HG02588 (cell line): ENCODE measurements around the gene SKIC2.

Source experiments
- ATAC-seq: cut with Tn5 transposase; IDR thresholded peaks from one replicate; pipeline ENCODE4 v1.9.1; 2021; ENCODE audit warnings: mild to moderate bottlenecking, moderate library complexity; ENCODE audit not compliant: unreplicated experiment

Gene SKIC2

DNA sequence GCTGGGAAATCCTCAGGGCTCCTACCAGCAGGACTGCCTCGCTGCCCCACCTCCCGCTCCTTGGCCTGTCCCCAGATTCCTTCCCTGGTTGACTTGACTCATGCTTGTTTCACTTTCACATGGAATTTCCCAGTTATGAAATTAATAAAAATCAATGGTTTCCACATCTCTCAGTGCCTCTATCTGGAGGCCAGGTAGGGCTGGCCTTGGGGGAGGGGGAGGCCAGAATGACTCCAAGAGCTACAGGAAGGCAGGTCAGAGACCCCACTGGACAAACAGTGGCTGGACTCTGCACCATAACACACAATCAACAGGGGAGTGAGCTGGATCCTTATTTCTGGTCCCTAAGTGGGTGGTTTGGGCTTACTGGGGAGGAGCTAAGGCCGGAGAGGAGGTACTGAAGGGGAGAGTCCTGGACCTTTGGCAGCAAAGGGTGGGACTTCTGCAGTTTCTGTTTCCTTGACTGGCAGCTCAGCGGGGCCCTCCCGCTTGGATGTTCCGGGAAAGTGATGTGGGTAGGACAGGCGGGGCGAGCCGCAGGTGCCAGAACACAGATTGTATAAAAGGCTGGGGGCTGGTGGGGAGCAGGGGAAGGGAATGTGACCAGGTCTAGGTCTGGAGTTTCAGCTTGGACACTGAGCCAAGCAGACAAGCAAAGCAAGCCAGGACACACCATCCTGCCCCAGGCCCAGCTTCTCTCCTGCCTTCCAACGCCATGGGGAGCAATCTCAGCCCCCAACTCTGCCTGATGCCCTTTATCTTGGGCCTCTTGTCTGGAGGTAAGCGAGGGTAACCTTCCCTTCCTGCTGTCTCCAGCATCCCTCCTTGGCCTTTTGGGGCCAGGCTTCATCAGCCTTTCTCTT, 13.2 kb upstream of the SKIC2 start, which contains the start of gene CFB:
CFB (plus strand) TSS at position 589 of the 863 bp plus-strand sequence; CDS start at position 716, 127 bp downstream.
- no peak for ATAC-seq

DNA sequence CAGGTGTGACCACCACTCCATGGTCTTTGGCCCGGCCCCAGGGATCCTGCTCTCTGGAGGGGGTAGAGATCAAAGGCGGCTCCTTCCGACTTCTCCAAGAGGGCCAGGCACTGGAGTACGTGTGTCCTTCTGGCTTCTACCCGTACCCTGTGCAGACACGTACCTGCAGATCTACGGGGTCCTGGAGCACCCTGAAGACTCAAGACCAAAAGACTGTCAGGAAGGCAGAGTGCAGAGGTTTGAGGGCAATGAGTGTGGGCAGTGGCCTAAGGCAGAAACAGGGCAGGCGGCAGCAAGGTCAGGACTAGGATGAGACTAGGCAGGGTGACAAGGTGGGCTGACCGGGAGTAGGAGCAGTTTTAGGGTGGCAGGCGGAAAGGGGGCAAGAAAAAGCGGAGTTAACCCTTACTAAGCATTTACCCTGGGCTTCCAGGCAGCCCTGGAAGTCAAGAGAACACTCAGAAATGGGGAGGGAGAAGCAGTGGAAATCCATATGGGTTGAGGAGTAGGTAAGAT, 12.5 kb upstream of the SKIC2 start:
- ATAC-seq = no peak

DNA sequence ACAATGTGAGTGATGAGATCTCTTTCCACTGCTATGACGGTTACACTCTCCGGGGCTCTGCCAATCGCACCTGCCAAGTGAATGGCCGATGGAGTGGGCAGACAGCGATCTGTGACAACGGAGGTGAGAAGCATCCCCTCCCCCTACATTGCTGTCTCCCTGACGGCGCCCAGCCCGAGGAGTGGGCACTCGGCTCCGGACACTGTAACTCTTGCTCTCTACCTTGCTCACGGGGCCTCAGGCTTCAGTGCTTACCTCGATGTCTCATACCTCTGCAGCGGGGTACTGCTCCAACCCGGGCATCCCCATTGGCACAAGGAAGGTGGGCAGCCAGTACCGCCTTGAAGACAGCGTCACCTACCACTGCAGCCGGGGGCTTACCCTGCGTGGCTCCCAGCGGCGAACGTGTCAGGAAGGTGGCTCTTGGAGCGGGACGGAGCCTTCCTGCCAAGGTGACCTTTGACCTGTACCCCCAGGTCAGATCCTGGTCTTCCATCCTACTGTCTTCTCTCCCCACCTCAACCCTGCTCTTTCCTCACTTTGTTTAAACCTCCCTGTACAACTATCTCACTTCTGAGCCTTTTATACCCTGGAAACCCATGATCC, 11.8 kb upstream of the SKIC2 start:
- ATAC-seq = no peak

DNA sequence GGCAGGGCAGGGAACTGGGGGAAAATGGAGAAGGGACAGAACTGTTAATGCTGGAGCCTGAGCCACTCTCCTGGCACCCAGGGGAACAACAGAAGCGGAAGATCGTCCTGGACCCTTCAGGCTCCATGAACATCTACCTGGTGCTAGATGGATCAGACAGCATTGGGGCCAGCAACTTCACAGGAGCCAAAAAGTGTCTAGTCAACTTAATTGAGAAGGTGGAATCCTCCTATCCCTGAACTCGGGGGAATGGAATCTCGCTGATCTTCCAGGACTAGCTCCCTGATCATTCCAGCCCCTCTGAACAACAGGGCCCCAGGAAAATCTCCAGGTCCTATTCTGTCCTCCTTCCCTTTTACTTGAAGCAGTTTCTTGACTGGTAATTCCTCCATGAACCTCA, 11.1 kb upstream of the SKIC2 start:
- ATAC-seq = no peak

DNA sequence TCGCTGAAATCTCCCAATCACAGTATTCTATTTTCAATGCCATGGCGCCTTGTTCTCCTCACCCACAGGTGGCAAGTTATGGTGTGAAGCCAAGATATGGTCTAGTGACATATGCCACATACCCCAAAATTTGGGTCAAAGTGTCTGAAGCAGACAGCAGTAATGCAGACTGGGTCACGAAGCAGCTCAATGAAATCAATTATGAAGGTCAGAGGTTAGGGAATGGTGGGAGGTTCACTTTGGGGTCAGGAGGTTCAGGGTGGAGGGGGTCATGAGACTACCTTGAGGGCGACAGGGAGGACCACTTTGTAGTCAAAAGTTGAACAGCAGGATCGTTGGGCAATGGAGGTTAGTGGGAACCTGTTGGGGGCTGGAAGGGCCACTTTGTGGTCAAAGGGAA, 10.7 kb upstream of the SKIC2 start:
- ATAC-seq = no peak

DNA sequence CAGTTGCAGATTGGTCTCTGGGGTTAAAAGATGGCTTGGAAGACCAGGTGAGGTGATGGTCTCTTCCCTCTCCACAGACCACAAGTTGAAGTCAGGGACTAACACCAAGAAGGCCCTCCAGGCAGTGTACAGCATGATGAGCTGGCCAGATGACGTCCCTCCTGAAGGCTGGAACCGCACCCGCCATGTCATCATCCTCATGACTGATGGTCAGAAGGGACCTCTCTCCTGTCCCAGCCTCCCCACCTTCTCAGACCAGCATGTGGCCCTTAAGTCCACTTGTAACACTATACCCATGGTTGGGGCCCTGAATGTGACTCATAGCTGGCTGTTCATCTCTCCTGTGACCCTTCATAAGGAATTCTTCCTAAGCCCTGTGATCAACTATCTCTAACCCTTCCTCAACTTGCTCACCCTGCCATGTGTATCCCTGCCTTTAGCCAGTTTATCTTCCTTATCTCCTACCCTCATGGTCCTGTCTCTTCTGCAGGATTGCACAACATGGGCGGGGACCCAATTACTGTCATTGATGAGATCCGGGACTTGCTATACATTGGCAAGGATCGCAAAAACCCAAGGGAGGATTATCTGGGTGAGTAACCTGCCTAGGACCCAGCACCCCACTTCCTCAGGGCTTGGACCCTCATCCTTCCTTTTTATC, 10.1 kb upstream of the SKIC2 start:
- ATAC-seq = no peak

DNA sequence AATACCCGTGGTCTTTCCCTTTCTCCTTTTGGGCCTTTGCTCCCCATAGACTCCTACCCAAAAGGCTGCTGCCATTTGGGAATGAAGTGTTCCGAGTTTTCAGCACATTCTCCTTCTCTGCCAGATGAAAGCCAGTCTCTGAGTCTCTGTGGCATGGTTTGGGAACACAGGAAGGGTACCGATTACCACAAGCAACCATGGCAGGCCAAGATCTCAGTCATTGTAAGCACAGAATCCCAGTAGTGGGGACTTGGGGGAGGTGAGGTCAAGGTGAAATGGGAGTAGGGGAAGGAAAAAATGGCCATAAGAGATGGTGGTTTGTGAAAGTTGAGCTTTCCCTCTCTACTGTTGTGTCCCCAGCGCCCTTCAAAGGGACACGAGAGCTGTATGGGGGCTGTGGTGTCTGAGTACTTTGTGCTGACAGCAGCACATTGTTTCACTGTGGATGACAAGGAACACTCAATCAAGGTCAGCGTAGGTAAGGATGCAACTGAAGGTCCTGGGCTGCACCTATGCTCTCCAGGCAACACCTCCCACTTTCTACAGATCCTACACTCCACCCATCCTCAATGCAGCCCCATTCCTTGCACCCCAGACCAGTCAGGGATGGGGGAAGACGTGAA, 8.9 kb upstream of the SKIC2 start:
- ATAC-seq = no peak

DNA sequence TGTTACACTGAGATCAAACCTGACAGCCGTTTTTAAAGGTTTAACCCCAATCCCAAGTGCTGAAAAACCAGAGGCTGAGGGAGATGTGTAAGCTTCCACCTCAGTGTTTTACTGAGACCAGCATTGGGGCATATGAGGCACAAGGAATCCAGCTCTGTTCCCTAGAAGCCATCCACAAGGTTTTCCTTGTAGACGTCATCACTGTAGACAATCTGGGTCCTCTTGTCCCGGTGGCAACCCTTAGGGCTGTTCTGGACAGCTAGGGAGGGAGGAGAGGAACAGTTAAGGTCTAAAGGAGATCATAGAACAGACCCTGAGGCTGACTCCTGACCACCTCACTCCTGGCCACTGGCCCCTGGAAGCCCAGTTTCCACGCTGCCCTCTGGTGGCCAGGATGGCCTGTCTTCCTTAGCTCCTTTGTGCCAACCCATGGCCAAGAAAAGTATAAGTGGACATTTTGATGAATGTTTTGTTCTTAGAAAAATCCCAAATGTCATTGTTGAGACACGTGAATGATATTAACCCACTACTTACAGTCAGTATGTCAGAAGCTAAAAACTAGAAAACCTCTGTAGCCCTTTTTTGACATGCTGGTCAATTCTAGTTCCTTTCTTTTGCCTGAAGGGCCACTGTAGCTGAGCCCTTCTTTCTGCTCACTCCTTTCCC, 6.7 kb upstream of the SKIC2 start:
- ATAC-seq = no peak

DNA sequence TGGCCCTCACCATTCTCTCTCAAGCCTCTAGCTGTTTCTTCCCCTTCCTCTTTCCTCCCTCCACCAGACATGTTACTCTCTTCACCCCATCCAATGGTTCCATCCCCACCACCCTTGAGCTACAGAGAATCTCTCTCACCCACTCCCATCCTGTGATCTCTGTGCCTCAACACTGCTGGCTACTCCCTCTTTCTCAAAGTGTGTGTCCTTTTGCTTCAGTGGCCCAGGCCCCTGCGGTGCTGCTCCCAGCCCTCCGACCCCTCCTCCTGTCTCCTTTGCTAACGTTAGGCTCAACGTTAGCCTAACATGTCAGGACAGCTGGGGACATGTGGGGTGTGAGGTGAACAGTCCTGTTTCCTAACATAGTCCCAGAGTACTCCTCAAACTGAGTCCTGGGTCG, 6.1 kb upstream of the SKIC2 start:
- no peak for ATAC-seq

DNA sequence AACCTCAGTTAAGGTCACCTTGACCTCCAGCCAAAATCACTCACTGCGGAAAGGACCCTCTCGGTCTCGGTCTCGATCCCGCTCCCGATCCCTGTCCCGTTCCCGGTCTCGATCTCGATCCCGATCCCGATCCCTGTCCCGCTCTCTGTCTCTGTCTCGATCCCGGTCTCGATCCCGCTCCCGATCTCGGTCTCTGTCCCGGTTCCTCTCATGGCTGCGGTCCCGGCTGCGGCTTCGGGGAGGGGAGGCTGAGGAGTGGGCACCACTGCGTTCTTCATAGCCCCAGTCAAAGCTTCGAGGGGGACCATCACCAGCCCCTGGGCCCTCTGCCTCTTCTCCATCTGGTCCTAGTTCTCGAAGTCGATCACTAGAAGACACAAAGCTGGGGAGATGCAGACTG, 4.5 kb upstream of the SKIC2 start:
- no peak for ATAC-seq

DNA sequence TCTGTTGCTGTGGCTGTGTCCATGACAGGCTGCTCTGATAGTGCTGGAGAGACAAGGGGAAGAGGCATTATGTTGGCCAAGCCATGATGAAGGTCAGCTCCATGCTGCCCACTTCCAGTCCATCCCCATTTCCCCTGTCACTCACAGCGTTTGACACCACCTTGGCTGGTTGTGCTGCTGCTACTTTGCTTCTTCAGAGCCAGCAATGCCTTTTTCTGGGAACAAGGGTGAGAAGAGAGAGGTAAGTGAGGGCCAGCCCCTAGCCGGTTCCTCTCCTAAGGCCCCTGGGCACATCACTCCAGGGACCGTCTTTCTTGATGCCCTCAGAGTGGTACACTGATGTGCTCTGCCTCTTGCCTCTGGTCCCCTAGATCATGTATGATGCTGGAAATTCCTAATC, 2.2 kb upstream of the SKIC2 start:
- ATAC-seq = no peak

DNA sequence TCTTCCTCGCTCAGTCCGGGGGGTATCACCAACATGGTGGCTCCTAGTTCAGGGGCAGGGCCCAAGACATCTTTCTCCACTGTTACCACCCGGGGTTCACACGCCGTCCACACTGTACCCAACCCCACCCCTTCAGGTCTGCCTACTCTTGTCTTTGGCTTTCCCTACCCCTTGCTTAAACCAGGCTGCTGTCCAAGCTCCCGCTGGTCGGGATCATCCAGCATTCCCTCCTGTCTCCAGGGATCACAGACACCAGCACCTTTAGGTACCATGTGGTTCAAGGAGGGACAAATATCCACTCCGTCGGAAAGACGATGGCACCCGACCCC, 599 bp upstream of the SKIC2 start:
- no peak for ATAC-seq

DNA sequence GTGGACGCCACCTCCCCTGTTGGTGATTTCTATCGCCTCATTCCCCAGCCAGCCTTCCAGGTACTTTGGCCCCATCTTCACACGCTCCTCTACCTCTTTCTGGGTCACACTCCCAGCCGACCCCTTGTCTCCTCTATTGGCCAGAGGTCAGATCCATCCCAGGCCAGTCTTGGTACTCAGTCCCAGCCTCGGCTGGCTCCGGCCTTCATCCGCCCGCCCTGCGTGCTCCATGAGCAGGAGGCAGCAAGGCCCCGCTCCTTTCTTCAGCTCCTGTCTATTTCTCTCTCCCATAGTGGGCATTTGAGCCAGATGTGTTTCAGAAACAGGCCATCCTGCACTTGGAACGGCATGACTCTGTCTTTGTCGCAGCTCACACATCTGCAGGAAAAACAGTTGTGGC, 2.6 kb downstream of the SKIC2 start:
- ATAC-seq = no peak

DNA sequence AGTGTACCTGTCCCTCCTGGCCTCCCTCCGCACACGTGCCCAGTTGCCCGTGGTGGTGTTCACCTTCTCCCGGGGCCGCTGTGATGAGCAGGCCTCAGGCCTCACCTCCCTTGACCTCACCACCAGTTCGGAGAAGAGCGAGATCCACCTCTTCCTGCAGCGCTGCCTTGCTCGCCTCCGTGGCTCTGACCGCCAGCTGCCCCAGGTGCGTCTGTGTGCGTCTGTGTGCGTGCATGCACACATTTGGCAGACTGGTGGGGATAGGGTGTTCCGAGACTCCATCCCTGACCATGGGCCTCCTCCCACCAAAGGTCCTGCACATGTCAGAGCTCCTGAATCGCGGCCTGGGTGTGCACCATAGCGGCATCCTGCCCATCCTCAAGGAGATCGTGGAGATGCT, 4.9 kb downstream of the SKIC2 start:
- ATAC-seq = no peak

DNA sequence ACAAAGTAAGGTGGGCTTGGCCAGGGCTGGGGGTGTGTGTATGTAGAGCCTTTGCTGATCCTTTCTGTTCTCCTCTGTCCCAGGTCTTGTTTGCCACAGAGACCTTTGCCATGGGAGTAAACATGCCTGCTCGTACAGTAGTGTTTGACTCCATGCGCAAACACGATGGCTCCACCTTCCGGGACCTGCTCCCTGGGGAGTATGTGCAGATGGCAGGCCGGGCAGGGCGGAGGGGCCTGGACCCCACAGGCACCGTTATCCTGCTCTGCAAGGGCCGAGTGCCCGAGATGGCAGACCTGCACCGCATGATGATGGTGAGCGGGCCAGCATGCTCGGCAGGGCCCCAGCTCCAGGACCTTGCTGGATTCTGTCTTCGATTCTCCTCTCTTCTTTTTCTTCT, 6.7 kb downstream of the SKIC2 start:
- ATAC-seq = no peak

DNA sequence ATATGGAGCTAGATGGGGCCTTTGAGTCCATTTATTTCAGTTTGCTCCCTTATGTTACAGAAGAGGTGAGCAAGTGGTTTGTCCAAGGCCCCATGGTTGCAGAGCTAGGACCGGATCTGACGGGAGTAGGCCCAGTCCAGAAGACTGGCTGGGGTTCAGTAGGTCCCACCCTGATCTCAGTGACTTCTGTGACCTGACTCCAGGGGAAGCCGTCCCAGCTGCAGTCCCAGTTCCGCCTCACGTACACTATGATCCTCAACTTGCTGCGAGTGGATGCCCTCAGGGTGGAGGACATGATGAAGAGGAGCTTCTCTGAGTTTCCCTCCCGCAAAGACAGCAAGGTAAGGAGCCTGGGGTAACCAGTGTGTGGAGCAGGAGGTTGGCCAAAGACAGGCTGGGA, 7.5 kb downstream of the SKIC2 start:
- ATAC-seq = no peak

DNA sequence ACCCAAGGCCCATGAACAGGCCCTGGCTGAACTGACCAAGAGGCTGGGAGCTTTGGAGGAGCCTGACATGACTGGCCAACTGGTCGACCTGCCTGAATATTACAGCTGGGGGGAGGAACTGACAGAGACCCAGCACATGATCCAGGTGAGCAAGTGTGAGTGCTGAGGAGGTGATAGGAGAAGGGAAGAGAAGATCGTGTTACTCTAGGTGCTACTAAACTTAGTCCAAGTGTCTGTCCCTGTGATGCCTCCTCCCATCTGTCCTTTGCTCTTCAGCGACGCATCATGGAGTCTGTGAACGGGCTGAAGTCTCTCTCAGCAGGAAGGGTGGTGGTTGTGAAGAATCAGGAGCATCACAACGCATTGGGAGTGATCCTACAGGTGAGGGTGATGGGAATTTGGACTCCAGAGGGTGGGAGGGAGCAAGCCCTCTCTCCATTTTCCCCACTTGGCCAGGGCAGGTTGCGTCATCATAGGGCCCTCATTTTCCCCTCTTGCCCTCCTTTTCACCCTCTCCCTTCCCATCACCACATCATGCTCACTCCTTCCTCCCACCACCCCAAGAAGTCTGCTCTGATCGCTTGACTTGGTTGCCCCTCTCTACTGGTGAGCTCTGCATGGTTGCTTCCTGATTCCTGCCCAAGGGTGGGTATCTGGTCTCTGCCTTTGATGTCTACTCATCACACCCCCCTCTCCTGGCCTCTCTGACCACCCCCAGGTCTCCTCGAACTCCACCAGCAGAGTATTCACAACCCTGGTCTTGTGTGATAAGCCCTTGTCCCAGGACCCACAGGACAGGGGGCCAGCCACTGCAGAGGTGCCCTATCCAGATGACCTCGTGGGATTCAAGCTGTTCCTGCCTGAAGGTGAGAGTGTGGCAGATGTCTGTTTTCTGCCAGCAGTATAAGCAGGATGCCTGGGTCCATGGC, 8.3 kb downstream of the SKIC2 start:
- ATAC-seq = no peak

DNA sequence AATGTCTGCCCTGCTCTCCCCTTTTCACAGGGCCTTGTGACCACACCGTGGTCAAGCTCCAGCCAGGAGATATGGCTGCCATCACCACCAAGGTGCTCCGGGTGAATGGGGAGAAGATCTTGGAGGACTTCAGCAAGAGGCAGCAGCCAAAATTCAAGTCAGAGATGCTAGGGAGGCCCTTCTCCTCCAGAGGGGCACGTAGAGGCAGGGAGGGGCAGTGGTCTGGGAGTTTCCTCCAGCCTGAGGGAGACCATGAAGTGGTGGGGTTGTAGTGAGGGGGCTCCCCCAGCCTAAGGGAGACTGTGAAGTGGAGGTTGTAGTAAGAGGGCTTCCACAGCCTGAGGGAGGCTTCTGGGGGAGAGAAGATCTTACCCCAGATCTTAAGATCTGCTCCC, 8.9 kb downstream of the SKIC2 start:
- ATAC-seq = no peak

DNA sequence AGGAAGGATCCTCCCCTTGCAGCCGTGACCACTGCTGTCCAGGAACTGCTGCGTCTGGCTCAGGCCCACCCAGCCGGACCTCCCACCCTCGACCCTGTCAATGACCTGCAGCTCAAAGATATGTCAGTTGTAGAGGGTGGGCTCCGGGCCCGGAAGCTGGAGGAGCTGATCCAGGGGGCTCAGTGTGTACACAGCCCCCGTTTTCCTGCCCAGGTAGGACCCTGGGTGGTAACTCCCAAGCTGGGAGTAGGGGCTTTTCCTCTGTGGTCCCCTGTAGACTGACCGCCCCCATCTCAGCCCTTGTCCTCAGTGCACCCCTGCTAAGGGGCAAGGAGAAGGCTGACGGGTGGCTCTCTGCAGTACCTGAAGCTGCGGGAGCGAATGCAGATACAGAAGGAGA, 9.4 kb downstream of the SKIC2 start:
- ATAC-seq = no peak
